Esophagus muscularis mucosa (tissue), 4 donors: ENCODE measurements around the gene DLX4. TPM values are rescaled to one million over a fixed set of nuclear protein-coding genes. Genes with fewer than 3 reads are reported as not detected.

Experiments used
- DNase-seq: peaks from one replicate; pipeline ENCODE4 v3.0.0-alpha.2; 2017; ENCODE audit errors: extremely low spot score
- H3K27ac ChIP-seq, 4 donors: fragments of 200-600 bp; sonication (generic); replicated peaks in 1 of 4; 1 replicate in 3 of 4; 2 replicates in 1 of 4; pipeline ENCODE4 v1.5.1; 2016 to 2019; ENCODE audit warnings: mild to moderate bottlenecking in 1 of 4
- H3K27me3 ChIP-seq, 4 donors: fragments of 200-600 bp; sonication (generic); one replicate each; pipeline versions ENCODE4 v1.5.1 to v1.6.0; 2016 to 2019
- H3K36me3 ChIP-seq, 4 donors: fragments of 200-600 bp; sonication (generic); one replicate each; pipeline ENCODE4 v1.5.1; 2016 to 2019
- H3K4me1 ChIP-seq, 4 donors: fragments of 200-600 bp; sonication (generic); one replicate each; pipeline ENCODE4 v1.5.1; 2016 to 2019
- H3K4me3 ChIP-seq, 4 donors: fragments of 200-600 bp; sonication (generic); 1 replicate in 2 of 4; 2 replicates in 2 of 4; pipeline ENCODE4 v1.5.1; 2016 to 2019; ENCODE audit warnings: mild to moderate bottlenecking in 4 of 4, moderate library complexity in 1 of 4
- H3K9me3 ChIP-seq, 4 donors: fragments of 200-600 bp; sonication (generic); 1 replicate in 3 of 4; 2 replicates in 1 of 4; pipeline ENCODE4 v1.5.1; 2016 to 2019
- EP300 ChIP-seq: sonication (generic); formaldehyde crosslinking; IDR thresholded peaks from one replicate; pipeline ENCODE4 v1.6.1; 2017; ENCODE audit warnings: antibody characterized with exemption
- POLR2A ChIP-seq: fragments of 450-650 bp; IDR thresholded peaks from one replicate; pipeline ENCODE4 v1.6.1; 2017; ENCODE audit warnings: antibody characterized with exemption, moderate library complexity, mild to moderate bottlenecking, low read depth
- POLR2AphosphoS5 ChIP-seq, 2 donors: sonication (generic); formaldehyde crosslinking; IDR thresholded peaks; one replicate each; pipeline ENCODE4 v1.6.1; 2017; ENCODE audit warnings: antibody characterized with exemption in 2 of 2
- WGBS: methylation state at CpG from one replicate; pipeline ENCODE4 v1.1.5; 2018; 5-methylcytosine and 5-hydroxymethylcytosine counted together
- intact Hi-C: fragments of 100-400 bp; cut with DNase I; formaldehyde crosslinking; loops from one replicate; pipeline ENCODE4 v1.15.1; 2023
- total RNA-seq, 4 donors: library from RNA; depleted of rRNA; stranded (reverse); fragments of >200 nt; gene quantifications; one replicate each; pipeline versions ENCODE4 v1.1.0 to v1.2.1, GENCODE V29; 2016
- TF ChIP-seq, protein P1 (sequence below), 3 experiments: fragments of 200-600 bp in 2 of 3; fragments of 450-650 bp in 1 of 3; sonication (generic) in 2 of 3; IDR thresholded peaks; one replicate each; pipeline ENCODE4 v1.5.1; 2017 to 2019; ENCODE audit warnings: antibody characterized with exemption in 3 of 3, mild to moderate bottlenecking in 2 of 3, moderate library complexity in 1 of 3

The DLX4 gene
- total RNA-seq, 4 donors from 2014 or later, result not detected

DNA sequence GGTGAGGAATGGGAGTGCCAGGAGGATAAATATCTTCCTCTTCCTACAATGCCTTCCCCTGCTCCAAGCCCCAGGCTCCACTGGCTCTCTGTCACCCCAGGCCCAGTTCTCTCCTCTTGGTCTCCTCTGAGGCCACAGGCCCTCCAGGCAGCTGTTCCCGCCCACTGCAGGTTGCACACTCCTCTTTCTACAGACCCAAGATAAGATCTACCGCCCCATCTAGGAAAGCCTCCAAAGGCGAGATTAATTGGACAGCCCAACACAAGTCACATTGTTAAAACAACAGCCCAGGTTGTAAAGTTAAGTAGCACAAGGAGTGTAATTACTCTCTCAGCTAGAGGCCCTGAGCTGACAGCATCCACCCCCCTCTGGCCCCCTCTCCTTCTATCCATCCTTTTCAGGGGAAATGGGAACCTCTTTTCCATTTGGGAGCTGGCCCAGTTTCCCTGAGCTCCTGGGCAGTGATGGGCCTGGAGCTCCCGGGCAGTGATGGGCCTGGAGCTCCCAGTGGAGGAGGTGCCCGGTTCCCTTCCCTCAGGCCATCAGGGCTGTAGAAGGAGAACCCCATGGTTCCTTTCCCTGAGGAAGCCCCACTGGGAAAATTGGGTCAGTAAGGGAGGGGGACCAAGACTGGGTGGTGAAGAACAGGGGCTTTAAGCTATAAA is 7.3 kb downstream of the DLX4 start:
- H3K27me3 ChIP-seq, result peaks cover 16 to 99% (median 22%) of the 10 kb centered on the region in 4 donors
- TF ChIP-seq, protein P1, sequence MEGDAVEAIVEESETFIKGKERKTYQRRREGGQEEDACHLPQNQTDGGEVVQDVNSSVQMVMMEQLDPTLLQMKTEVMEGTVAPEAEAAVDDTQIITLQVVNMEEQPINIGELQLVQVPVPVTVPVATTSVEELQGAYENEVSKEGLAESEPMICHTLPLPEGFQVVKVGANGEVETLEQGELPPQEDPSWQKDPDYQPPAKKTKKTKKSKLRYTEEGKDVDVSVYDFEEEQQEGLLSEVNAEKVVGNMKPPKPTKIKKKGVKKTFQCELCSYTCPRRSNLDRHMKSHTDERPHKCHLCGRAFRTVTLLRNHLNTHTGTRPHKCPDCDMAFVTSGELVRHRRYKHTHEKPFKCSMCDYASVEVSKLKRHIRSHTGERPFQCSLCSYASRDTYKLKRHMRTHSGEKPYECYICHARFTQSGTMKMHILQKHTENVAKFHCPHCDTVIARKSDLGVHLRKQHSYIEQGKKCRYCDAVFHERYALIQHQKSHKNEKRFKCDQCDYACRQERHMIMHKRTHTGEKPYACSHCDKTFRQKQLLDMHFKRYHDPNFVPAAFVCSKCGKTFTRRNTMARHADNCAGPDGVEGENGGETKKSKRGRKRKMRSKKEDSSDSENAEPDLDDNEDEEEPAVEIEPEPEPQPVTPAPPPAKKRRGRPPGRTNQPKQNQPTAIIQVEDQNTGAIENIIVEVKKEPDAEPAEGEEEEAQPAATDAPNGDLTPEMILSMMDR (IDR thresholded peaks at IDR 0.05), result no peak
- TF ChIP-seq EP300 (no peak), POLR2A (no peak), POLR2AphosphoS5 (IDR thresholded peaks at IDR 0.05) (no peak)
- no peak overlapping the region for H3K4me3 ChIP-seq
- H3K27ac ChIP-seq, result no peak overlapping the region
- DNase-seq, result no peak
- WGBS, result 76% methylated on average over 5 of the region's 5 CpGs
- no peaks in the 10 kb centered on the region for H3K9me3 ChIP-seq
- intact Hi-C loops, result no loop called here
- H3K36me3 ChIP-seq, result no peaks in the 10 kb centered on the region
- peaks cover 14 to 18% (median 18%) of the 10 kb centered on the region in 4 donors for H3K4me1 ChIP-seq

DNA sequence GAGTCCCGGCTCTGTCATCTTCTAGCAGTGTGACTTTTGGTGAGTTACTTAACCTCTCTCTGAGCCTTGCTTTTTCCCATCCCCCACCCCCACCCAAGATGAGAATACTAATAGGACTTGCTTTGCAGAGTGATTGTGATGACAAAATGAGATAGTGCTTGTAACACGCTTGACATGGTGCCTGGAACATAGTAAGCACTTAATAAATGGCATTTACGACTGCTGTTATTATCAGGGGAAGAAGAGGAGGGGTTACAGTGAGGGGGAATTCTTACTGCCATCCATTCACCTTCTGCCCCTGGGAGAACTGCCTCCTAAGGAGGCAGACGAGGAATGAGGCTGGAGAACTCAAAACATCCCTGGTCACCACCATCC is 7.8 kb downstream of the DLX4 start:
- intact Hi-C loops, result no loop called here
- 82% methylated on average over 4 of the region's 4 CpGs for WGBS

DNA sequence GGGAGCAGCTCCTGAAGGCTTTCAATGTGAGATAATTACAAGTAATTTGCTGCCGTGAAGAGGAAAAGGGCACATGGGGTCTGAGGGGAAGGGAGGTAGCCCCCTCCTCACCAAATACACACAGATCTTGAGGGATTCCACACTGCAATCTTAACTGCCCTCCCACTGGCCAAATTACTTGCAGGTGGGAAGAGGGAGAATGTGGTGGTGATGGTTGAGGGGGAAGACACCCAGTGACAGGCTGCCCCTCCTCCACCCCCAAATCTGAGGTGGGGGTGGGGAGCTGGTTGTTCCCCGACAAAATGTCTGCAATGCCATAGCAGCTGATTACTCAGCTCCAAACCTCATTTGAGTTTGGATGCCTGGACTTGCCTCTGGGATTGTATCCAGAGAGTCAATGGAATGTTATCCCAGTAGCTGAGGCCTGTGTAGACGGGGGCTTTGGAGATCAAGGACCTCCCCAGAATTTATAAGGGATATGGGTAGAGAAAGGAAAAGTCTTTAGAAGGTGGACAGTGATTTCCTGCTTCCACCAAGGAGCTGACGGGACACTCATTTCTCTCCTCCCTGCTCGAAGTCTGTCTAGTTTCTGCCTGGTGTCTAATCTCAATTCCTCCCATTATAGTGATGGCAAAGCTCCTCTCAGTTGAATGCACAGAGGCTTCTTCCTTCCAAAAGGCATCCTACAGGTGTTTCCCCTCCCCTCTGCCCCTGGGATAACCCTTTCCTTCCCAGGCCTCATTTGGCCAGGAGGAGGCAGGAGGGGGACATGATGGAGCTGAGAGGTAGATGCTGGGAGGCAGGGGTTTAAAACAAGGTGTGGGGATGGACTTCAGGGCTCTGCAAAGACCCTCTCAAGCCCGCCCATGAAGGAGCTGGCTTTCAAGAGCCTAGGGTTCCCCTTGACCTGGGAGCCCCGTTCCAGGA is 8.7 kb downstream of the DLX4 start:
- no peaks in the 10 kb centered on the region for H3K36me3 ChIP-seq
- H3K27ac ChIP-seq, result no peak overlapping the region
- peaks cover 4 to 97% (median 8%) of the 10 kb centered on the region in 4 donors for H3K27me3 ChIP-seq
- H3K4me3 ChIP-seq, result no peak overlapping the region
- TF ChIP-seq POLR2AphosphoS5 (IDR thresholded peaks at IDR 0.05) (no peak), EP300 (no peak), POLR2A (no peak)
- TF ChIP-seq, protein P1 (IDR thresholded peaks at IDR 0.05), result no peak
- 65% methylated on average over 7 of the region's 7 CpGs for WGBS
- no peaks in the 10 kb centered on the region for H3K9me3 ChIP-seq
- DNase-seq, result no peak
- intact Hi-C loops, result no loop called here
- H3K4me1 ChIP-seq, result peaks cover under 1 to 4% (median 4%) of the 10 kb centered on the region in 4 donors

More for the DNA sequence above, 7.8 kb downstream of the DLX4 start:
- Histone ChIP-seq H3K9me3 (no peaks in the 10 kb centered on the region), H3K36me3 (no peaks in the 10 kb centered on the region), H3K4me1 (peaks cover 10 to 13% (median 13%) of the 10 kb centered on the region in 4 donors), H3K27ac (no peak overlapping the region), H3K27me3 (peaks cover 11 to 98% (median 17%) of the 10 kb centered on the region in 4 donors), H3K4me3 (no peak overlapping the region)
- TF ChIP-seq POLR2A (no peak), POLR2AphosphoS5 (IDR thresholded peaks at IDR 0.05) (no peak), EP300 (no peak)
- TF ChIP-seq, protein P1 (IDR thresholded peaks at IDR 0.05), result no peak
- no peak for DNase-seq

DNA sequence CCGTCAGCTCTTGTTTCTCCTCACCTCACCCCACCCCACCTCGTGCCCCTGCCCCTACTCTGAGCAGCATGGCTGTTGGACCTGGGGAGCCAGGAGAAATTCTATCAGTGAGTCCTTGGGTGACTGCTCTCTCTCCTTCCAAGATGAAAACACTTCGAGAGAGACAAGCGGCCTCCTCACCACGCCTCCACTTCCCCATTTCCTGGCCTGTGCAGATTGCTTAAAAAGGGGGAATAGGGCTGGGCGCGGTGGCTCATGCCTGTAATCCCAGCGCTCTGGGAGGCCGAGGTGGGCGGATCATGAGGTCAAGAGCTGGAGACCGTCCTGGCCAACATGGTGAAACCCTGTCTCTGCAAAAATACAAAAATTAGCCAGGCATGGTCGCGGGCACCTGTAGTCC is 9.5 kb downstream of the DLX4 start:
- TF ChIP-seq EP300, result no peak
- TF ChIP-seq, protein P1 (IDR thresholded peaks at IDR 0.05), result no peak
- TF ChIP-seq POLR2A, result no peak
- no peak for TF ChIP-seq POLR2AphosphoS5 (IDR thresholded peaks at IDR 0.05)
- 68% methylated on average over 9 of the region's 13 CpGs for WGBS

More for the DNA sequence above, 9.5 kb downstream of the DLX4 start:
- intact Hi-C loops, result no loop called here
- Histone ChIP-seq H3K27ac (no peak overlapping the region), H3K9me3 (no peaks in the 10 kb centered on the region), H3K4me1 (no peaks in the 10 kb centered on the region), H3K27me3 (peaks cover 0 to 97% (median 2%) of the 10 kb centered on the region in 4 donors), H3K4me3 (no peak overlapping the region), H3K36me3 (no peaks in the 10 kb centered on the region)
- no peak for DNase-seq
